ENCODE data around the gene DOCK7.
"Not testable (repeated sequence)": the region's sequence is repeated elsewhere in the genome, so short reads cannot be mapped to it uniquely, and the experiment has no call there.

Gene DOCK7

DNA sequence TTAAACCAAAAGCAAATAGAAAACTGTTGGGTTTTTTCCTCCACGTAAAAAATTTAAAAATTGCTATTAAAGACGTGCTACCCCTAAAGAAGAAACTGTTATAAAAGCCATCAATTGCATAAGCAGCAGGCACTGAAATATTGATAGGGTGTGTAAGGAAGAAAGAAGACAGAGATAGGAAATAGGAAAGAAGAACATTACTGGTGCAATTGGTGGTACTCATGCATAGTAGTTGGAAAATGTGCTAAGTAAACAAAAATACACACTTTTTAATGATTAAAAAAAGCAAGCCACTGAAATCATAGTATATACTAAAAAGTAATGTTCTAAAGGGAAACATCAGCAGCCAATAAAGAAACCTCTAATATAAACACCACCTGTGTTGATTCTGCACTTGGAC, 143.6 kb downstream of the DOCK7 start:
- Mint-ChIP-seq H3K27me3 (no peaks in the 10 kb centered on the region), H3K36me3 (peaks cover 8% of the 10 kb centered on the region), H3K4me1 (no peaks in the 10 kb centered on the region), H3K9me3 (no peaks in the 10 kb centered on the region), H3K27ac (no peak overlapping the region), H3K4me3 (no peak overlapping the region)
- ATAC-seq: no peak

DNA sequence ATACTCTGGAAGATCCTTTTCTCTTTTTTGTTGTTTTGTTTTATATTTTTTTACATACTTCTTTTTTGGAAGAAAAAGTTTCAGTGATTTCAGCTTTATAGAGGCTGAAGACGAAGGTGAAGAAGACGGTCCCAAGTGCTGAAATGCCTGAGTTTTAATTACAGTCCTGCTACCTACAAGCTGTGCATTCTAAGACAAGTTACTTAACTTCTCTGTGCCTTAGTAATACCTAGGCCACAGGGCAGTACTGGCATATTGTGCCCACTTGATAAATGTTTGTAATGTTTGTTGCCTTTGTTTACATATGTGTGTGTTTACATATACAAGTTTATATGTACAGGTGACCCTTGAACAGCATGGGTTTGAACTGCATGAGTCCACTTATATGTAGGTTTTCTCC, 147.1 kb downstream of the DOCK7 start:
- Mint-ChIP-seq H3K9me3 (no peaks in the 10 kb centered on the region), H3K27me3 (no peaks in the 10 kb centered on the region), H3K4me3 (no peak overlapping the region), H3K36me3 (peaks cover 6% of the 10 kb centered on the region), H3K27ac (no peak overlapping the region), H3K4me1 (no peaks in the 10 kb centered on the region)
- ATAC-seq: no peak

DNA sequence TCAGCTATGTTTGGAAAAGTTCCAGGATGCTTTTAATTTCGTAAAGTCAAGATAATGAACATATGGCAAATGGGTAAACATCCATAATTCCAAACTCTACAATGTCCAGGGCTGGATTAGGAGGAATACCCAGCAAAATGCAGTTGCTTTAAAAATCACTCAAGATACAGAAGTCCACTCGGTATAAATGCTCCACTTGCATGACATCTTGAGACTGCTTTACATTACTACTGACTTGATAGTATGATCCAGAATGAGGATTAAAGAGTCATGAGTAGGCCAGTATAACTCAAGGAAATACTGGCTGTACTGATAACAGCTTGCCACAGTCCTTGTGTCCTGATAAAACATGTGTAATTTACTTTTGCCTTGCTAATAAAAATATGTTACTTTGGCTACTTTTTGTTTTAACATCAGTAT, 149.1 kb downstream of the DOCK7 start:
- Mint-ChIP-seq H3K27ac (no peak overlapping the region), H3K27me3 (no peaks in the 10 kb centered on the region), H3K9me3 (no peaks in the 10 kb centered on the region), H3K4me1 (no peaks in the 10 kb centered on the region), H3K36me3 (peaks cover 6% of the 10 kb centered on the region), H3K4me3 (no peak overlapping the region)
- no peak for ATAC-seq

DNA sequence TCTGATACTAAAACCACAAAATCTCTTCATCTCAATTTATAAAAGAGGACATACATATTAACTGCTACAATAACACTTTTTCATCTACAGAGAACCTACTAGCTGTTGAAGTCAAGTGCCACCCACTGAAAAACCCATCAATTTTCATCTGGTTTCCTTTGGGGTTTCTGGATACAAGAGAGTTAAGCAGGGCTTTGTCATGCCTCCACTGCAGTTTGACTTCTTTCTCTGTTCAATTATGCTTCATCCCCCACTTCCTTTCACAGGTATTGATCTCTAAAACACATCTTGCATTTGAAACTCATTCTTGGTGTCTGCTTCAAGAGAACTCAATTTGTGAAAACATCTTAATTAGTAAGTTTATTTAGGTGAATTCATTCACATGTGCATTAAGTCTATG, 151.3 kb downstream of the DOCK7 start:
- ATAC-seq: no peak
- no peak overlapping the region for H3K4me3 Mint-ChIP-seq
- no peak overlapping the region for H3K27ac Mint-ChIP-seq
- no peaks in the 10 kb centered on the region for H3K27me3 Mint-ChIP-seq
- no peaks in the 10 kb centered on the region for H3K9me3 Mint-ChIP-seq
- H3K36me3 Mint-ChIP-seq: peaks cover 6% of the 10 kb centered on the region
- H3K4me1 Mint-ChIP-seq: no peaks in the 10 kb centered on the region

DNA sequence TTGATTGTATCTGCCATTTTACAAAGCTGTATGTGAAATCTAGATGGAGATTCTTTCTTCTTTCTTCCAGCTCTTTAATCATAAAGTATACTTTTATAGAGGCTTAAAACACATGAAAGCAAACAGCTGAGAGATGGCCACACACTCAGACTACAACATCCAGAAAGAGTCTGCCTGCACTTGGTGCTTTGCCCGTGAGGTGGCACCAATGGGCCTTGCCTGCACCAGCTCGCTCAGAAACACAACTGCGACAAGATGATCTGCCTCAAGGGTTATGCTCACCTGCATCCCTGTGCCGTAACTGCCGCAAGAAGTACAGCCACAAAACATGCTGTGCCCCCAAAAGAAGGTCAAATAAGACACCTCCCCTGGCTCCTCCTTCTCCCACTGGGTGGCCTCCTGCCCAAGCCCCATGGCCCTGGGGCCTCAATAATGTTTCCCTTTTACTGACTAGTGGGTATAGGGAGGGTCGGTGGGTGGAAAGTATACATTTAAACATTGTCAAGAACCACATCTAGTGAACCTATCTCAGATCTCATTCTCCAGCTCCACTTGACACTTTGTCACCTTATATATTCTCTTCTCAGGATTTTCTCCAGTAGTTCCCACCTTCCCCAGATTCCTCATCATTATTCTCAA, 157.6 kb downstream of the DOCK7 start:
- Mint-ChIP-seq H3K27ac (no peak overlapping the region), H3K4me3 (no peak overlapping the region), H3K4me1 (no peaks in the 10 kb centered on the region), H3K27me3 (no peaks in the 10 kb centered on the region), H3K9me3 (no peaks in the 10 kb centered on the region), H3K36me3 (peaks cover 17% of the 10 kb centered on the region)
- peak; percentile 56 for ATAC-seq

DNA sequence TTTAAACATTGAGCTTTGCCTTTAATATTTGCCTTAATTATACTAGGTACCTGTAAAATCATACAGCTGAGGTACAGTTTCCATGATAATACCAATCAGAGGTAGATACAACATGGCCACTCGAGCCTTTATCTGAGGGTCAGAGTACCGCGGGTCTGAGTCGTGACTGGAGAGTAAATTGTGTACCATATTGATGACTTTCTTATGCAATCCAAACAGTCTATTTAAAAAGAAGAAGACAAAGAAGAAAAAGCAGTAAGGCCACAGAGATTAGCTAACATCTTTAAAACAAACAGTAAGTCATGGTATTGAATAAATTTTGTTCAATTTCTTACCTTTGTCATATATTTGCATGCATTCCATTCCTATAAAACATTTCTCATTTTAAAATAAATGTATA, 159.0 kb downstream of the DOCK7 start:
- no peak for ATAC-seq

DNA sequence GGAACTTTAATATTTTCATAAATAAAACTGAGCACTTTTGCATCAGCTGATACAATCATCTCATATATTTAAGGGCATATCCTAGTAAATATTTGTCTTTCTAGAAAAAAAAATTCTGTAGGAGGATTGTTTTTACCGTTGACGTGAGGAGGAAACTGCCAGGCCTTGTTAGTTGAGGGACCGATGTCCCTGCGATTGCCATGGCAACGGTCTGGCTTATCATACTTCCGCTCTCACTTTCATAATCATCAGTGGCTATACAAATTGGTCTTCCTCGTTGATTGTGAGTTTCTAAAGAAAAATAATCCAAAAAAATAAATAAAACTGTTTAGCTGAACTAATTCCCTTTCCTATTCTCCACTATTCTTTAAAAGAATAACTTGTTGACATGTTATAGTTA, 160.2 kb downstream of the DOCK7 start:
- Mint-ChIP-seq H3K36me3 (peaks cover 17% of the 10 kb centered on the region), H3K4me3 (no peak overlapping the region), H3K4me1 (no peaks in the 10 kb centered on the region), H3K9me3 (no peaks in the 10 kb centered on the region), H3K27ac (no peak overlapping the region), H3K27me3 (no peaks in the 10 kb centered on the region)
- ATAC-seq: no peak

More for the DNA sequence above, 159.0 kb downstream of the DOCK7 start:
- H3K27me3 Mint-ChIP-seq: no peaks in the 10 kb centered on the region
- H3K9me3 Mint-ChIP-seq: no peaks in the 10 kb centered on the region
- H3K4me3 Mint-ChIP-seq: no peak overlapping the region
- no peak overlapping the region for H3K27ac Mint-ChIP-seq
- H3K36me3 Mint-ChIP-seq: peaks cover 17% of the 10 kb centered on the region
- H3K4me1 Mint-ChIP-seq: no peaks in the 10 kb centered on the region

DNA sequence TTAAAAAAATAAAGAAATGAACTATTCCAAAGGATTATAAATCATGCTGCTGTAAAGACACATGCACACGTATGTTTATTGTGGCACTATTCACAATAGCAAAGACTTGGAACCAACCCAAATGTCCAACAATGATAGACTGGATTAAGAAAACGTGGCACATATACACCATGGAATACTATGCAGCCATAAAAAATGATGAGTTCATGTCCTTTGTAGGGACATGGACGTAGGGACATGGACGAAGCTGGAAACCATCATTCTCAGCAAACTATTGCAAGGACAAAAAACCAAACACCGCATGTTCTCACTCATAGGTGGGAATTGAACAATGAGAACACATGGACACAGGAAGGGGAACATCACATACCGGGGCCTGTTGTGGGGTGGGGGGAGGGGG, 160.8 kb downstream of the DOCK7 start:
- not testable (repeated sequence) for H3K4me1 Mint-ChIP-seq, H3K27ac Mint-ChIP-seq, H3K27me3 Mint-ChIP-seq, ATAC-seq, H3K9me3 Mint-ChIP-seq, H3K4me3 Mint-ChIP-seq
- peaks cover 17% of the 10 kb centered on the region for H3K36me3 Mint-ChIP-seq

DNA sequence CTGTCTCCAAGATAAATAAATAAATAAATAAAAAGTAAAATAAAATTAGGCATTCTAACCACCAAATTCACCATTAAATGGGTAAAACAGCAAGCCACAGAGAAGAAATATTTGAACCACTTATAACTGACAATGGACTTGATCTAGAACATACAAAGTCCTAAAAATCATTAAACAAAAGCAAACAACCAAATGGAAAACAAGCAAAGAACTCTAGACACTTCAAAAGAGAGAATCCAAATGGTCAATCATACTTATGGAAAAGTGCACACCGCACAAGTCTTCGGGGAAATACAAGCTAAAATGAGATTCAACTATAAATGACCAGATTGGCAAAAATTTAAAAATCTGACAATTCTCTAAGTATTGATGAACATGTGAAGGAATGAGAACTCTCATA, 164.3 kb downstream of the DOCK7 start:
- ATAC-seq: no peak
- H3K4me1 Mint-ChIP-seq: no peaks in the 10 kb centered on the region
- H3K36me3 Mint-ChIP-seq: peaks cover 35% of the 10 kb centered on the region
- no peak overlapping the region for H3K4me3 Mint-ChIP-seq
- no peaks in the 10 kb centered on the region for H3K27me3 Mint-ChIP-seq
- H3K9me3 Mint-ChIP-seq: peaks cover 4% of the 10 kb centered on the region
- H3K27ac Mint-ChIP-seq: no peak overlapping the region

DNA sequence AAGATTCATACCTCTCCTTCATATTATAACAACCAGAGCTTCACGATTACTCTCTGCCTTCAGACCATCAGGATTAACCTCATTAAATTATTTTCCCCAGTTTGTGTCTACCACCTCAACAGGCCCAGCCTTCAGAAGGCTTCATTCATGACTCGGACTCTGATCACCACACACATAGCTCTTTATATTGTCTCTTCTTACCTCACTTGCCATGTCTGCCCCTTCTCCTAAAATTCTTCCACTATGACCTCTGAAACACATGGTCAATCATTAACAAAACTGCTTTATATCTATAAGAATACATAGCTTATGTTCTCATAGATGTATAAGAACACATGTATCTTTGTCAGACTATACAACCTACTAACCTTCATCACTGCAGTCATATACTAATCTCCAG, 171.6 kb downstream of the DOCK7 start:
- H3K4me1 Mint-ChIP-seq: no peaks in the 10 kb centered on the region
- H3K36me3 Mint-ChIP-seq: peaks cover 44% of the 10 kb centered on the region
- H3K27ac Mint-ChIP-seq: no peak overlapping the region
- H3K27me3 Mint-ChIP-seq: no peaks in the 10 kb centered on the region
- H3K4me3 Mint-ChIP-seq: no peak overlapping the region
- peaks cover 4% of the 10 kb centered on the region for H3K9me3 Mint-ChIP-seq
- ATAC-seq: no peak

DNA sequence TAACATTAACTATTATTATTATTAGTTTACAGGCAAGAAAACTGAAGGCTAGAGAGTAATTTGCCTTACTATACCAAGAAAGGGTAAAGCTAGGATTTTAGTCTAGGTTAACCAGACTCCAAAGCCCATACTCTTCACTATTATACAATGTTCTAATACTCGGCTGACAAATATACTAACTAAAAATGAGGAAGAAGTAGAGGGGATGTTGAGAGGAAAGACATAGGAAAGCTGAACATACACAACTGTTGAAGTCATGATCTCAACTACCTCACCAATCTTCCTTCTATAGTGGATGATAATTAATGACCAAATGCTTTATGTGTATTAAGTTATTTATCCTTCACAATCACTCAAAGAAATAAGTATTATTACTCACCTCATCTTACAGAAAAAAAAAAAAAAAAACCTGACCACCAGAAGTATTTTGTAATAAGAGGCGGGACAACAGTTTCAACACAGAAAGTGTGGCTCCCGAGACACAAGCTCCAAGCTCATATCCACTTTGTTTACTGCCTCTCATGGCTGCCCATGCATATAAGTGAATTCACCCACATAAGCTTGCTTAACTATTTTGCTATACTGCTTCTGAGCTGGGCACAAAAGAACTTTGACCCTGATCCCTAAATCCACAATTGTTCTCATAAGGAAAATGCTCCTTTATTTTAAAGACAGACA, 173.3 kb downstream of the DOCK7 start:
- H3K4me3 Mint-ChIP-seq: no peak overlapping the region
- peaks cover 4% of the 10 kb centered on the region for H3K9me3 Mint-ChIP-seq
- peaks cover 28% of the 10 kb centered on the region for H3K36me3 Mint-ChIP-seq
- ATAC-seq: no peak
- no peaks in the 10 kb centered on the region for H3K27me3 Mint-ChIP-seq
- H3K4me1 Mint-ChIP-seq: no peaks in the 10 kb centered on the region
- H3K27ac Mint-ChIP-seq: no peak overlapping the region

DNA sequence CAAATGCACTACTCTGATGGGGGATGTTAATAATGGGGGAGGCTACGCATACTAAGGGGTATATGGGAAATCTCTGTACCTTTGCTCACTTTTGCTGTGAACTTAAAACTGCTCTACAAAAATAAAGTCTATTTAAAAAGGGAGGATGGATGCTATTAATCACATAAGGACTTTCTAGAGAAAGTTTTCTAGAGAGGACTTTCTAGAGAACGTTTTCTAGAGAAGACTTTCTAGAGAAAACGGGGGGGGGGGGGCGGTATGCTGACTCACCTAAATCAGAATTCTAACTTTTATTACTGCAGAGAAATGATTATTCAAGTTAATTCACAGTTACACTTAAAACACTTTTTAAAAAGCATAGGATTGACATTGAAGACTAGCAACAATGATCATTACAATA, 175.2 kb downstream of the DOCK7 start:
- Mint-ChIP-seq H3K27me3 (no peaks in the 10 kb centered on the region), H3K9me3 (no peaks in the 10 kb centered on the region), H3K4me3 (no peak overlapping the region), H3K27ac (no peak overlapping the region), H3K36me3 (peaks cover 11% of the 10 kb centered on the region), H3K4me1 (no peaks in the 10 kb centered on the region)
- ATAC-seq: no peak

DNA sequence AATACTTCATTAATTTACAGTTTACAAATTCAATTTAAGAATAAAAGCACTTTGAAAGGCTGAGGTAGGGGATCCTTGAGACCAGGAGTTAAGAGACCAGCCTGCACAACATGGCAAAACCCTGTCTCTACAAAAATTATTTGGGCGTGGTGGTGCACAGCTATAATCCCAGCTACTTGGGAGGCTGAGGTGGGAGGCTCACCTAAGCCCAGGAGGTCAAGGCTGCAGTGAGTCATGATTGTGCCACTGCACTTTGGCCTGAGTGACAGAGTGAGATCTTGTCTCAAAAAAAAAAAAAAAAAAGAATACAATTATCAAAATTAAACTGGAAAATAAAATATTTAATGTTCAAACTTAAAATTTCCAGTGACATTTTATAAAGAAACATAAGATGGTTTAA, 179.2 kb downstream of the DOCK7 start:
- H3K4me1 Mint-ChIP-seq: no peaks in the 10 kb centered on the region
- H3K9me3 Mint-ChIP-seq: no peaks in the 10 kb centered on the region
- no peak for ATAC-seq
- no peaks in the 10 kb centered on the region for H3K27me3 Mint-ChIP-seq
- no peak overlapping the region for H3K27ac Mint-ChIP-seq
- no peak overlapping the region for H3K4me3 Mint-ChIP-seq
- peaks cover 11% of the 10 kb centered on the region for H3K36me3 Mint-ChIP-seq

DNA sequence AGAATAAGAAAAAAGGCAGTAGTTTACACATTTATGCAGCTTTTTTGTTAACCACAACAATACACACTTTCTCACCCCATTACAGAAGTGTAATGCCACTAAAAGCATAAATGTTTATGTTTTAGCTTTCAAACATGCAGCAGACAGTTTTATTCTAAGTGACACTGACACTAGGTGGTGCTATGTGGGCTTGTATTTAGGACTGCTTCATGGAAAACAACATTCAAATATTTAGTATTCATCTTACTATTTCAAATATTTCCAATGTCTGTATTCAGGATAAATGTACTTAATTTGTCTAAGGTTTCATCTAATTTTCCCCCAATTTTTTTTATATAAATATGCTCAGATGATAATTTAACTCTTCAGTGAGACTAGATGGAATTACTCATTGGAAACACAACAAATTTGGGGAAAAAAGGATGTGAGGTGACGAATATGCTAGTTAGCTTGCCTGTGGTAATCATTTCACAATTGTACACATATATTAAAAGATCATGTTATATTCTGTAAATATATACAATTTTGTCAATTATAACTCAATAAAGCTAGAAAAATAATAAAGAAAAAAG, 179.9 kb downstream of the DOCK7 start:
- no peak overlapping the region for H3K4me3 Mint-ChIP-seq
- no peaks in the 10 kb centered on the region for H3K4me1 Mint-ChIP-seq
- no peaks in the 10 kb centered on the region for H3K9me3 Mint-ChIP-seq
- no peak for ATAC-seq
- peaks cover 11% of the 10 kb centered on the region for H3K36me3 Mint-ChIP-seq
- H3K27me3 Mint-ChIP-seq: no peaks in the 10 kb centered on the region
- H3K27ac Mint-ChIP-seq: no peak overlapping the region

DNA sequence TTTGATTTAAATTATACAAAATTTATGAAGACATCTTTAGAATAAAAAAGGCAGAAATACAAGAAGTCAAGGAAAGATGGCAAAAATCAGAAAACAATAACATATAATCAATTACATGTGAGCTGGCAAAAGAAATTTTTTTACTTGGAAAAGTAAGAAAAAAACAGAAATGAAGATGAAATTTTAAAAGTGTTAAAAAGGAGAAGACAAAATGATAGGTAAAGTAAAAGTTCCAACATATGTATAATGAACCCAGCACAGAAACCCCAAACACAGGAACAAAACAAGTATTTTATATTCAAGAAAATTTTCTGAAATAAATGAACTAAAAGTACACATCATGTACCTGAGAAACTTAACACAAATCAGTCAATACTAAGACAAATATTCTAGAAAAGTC, 188.0 kb downstream of the DOCK7 start:
- no peaks in the 10 kb centered on the region for H3K9me3 Mint-ChIP-seq
- no peaks in the 10 kb centered on the region for H3K27me3 Mint-ChIP-seq
- no peak overlapping the region for H3K4me3 Mint-ChIP-seq
- H3K36me3 Mint-ChIP-seq: peaks cover 36% of the 10 kb centered on the region
- no peaks in the 10 kb centered on the region for H3K4me1 Mint-ChIP-seq
- H3K27ac Mint-ChIP-seq: no peak overlapping the region
- no peak for ATAC-seq

DNA sequence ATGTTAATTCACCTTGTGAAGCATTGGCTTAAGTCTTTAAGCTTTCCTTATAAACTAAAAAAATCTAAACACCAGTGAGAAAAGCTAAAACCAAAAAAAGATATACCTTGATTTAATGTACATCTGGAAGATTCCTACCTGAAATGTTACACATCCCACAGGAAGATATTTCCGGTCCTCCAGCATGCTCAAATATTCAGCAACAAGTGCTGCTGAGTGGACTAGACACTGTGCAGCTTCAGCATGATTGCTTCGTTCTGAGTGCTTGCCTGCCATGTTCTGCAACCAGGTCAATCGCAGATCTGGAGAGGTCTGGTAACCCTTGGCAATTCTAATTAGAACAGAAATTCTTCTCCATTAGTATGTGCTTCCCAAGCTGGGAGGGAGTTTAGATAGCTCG, 194.0 kb downstream of the DOCK7 start:
- no peak overlapping the region for H3K4me3 Mint-ChIP-seq
- no peaks in the 10 kb centered on the region for H3K27me3 Mint-ChIP-seq
- ATAC-seq: no peak
- no peak overlapping the region for H3K27ac Mint-ChIP-seq
- H3K9me3 Mint-ChIP-seq: no peaks in the 10 kb centered on the region
- peaks cover 38% of the 10 kb centered on the region for H3K36me3 Mint-ChIP-seq
- H3K4me1 Mint-ChIP-seq: no peaks in the 10 kb centered on the region

All from stimulated activated memory B cell treated with anti-CD40 and anti-IgM and Interleukin-4, amounts not matched to agents 10 μg/mL and 1 μg/mL and 100 μg/mL, for 72 hours (primary cell).